CD14-positive monocyte (primary cell): ENCODE data around the gene MANF. TPM values are rescaled to one million over a fixed set of nuclear protein-coding genes. Genes with fewer than 3 reads are reported as not detected.
"Not testable (repeated sequence)": the region's sequence is repeated elsewhere in the genome, so short reads cannot be mapped to it uniquely, and the experiment has no call there.

ENCODE experiments used
- DNase-seq, 3 donors: peaks; one replicate each; pipeline ENCODE4 v3.0.0-alpha.2; 2011 to 2022
- H2AFZ ChIP-seq: 2 replicates; pipeline ENCODE4 v1.6.0; 2012; ENCODE audit warnings: mild to moderate bottlenecking, low read depth, low read length, inconsistent platforms; ENCODE audit not compliant: insufficient read depth, poor library complexity, severe bottlenecking
- H3K27ac ChIP-seq, 2 donors: 1 replicate in 1 of 2; 2 replicates in 1 of 2; pipeline ENCODE4 v1.5.1; 2012 to 2013; ENCODE audit warnings: low read length in 2 of 2, control low read depth in 1 of 2, inconsistent platforms in 1 of 2, low read depth in 1 of 2, mild to moderate bottlenecking in 1 of 2
- H3K27me3 ChIP-seq, 2 donors: one replicate each; pipeline versions ENCODE4 v1.6.0 to v1.6.1; 2011 to 2013; ENCODE audit warnings: low read length in 2 of 2; ENCODE audit not compliant: control insufficient read depth in 2 of 2, insufficient read depth in 2 of 2
- H3K36me3 ChIP-seq, 2 donors: replicated peaks in 1 of 2; 1 replicate in 1 of 2; 2 replicates in 1 of 2; pipeline versions ENCODE4 v1.5.1 to v1.6.1; 2012 to 2013; ENCODE audit warnings: low read length in 2 of 2, control low read depth in 1 of 2, inconsistent platforms in 1 of 2, mild to moderate bottlenecking in 1 of 2; ENCODE audit not compliant: insufficient read depth in 2 of 2, control insufficient read depth in 1 of 2
- H3K4me1 ChIP-seq, 2 donors: 1 replicate in 1 of 2; 2 replicates in 1 of 2; pipeline versions ENCODE4 v1.5.1 to v1.6.1; 2012 to 2013; ENCODE audit warnings: low read length in 2 of 2, control low read depth in 1 of 2, inconsistent platforms in 1 of 2, mild to moderate bottlenecking in 1 of 2, moderate library complexity in 1 of 2; ENCODE audit not compliant: insufficient read depth in 2 of 2, control insufficient read depth in 1 of 2
- H3K4me2 ChIP-seq: replicated peaks from 2 replicates; pipeline ENCODE3; 2012; ENCODE audit warnings: low read length, moderate library complexity, mild to moderate bottlenecking; ENCODE audit not compliant: poor library complexity, severe bottlenecking; ENCODE audit errors: extremely low read depth
- H3K4me3 ChIP-seq, 3 experiments: fragments of 200-600 bp in 1 of 3; sonication (generic) in 1 of 3; replicated peaks in 1 of 3; 1 replicate in 2 of 3; 2 replicates in 1 of 3; pipeline ENCODE4 v1.5.1; 2011 to 2013; ENCODE audit warnings: low read length in 3 of 3, mild to moderate bottlenecking in 3 of 3, control low read depth in 2 of 3, low read depth in 2 of 3, inconsistent platforms in 1 of 3, moderate library complexity in 1 of 3
- H3K79me2 ChIP-seq: 2 replicates; pipeline ENCODE4 v1.6.0; 2012; ENCODE audit warnings: mild to moderate bottlenecking, control low read depth, inconsistent platforms, low read length, moderate library complexity; ENCODE audit not compliant: insufficient read depth
- H3K9ac ChIP-seq: 2 replicates; pipeline ENCODE4 v1.6.0; 2017; ENCODE audit warnings: low read length, mild to moderate bottlenecking; ENCODE audit not compliant: insufficient read depth, poor library complexity, severe bottlenecking
- H3K9me3 ChIP-seq, 2 donors: replicated peaks in 1 of 2; 1 replicate in 1 of 2; 2 replicates in 1 of 2; pipeline versions ENCODE4 v1.5.1 to v1.6.1; 2012 to 2013; ENCODE audit warnings: low read length in 2 of 2, control low read depth in 1 of 2; ENCODE audit not compliant: control insufficient read depth in 1 of 2, insufficient read depth in 1 of 2
- H4K20me1 ChIP-seq: 2 replicates; pipeline ENCODE4 v1.6.0; 2012; ENCODE audit warnings: mild to moderate bottlenecking, low read length, control low read depth, moderate library complexity; ENCODE audit not compliant: insufficient read depth
- H3K27ac Mint-ChIP-seq, 7 donors: one replicate each; pipeline ENCODE4 v1.8.0; 2020; ENCODE audit warnings: mild to moderate bottlenecking in 7 of 7, mixed read lengths in 7 of 7, moderate library complexity in 6 of 7, inconsistent platforms in 2 of 7
- H3K27me3 Mint-ChIP-seq, 3 donors: one replicate each; pipeline ENCODE4 v1.8.0; 2021 to 2022; ENCODE audit warnings: low read depth in 3 of 3, mild to moderate bottlenecking in 3 of 3, mixed read lengths in 3 of 3, moderate library complexity in 3 of 3, inconsistent platforms in 1 of 3
- H3K36me3 Mint-ChIP-seq, 2 donors: one replicate each; pipeline ENCODE4 v1.8.0; 2020; ENCODE audit warnings: mixed read lengths in 2 of 2, inconsistent platforms in 1 of 2, mild to moderate bottlenecking in 1 of 2
- H3K4me1 Mint-ChIP-seq: one replicate; pipeline ENCODE4 v1.8.0; 2020; ENCODE audit warnings: mild to moderate bottlenecking, mixed read lengths
- H3K4me3 Mint-ChIP-seq, 2 donors: one replicate each; pipeline ENCODE4 v1.8.0; 2020; ENCODE audit warnings: mild to moderate bottlenecking in 2 of 2, mixed read lengths in 2 of 2, moderate library complexity in 1 of 2
- H3K9me3 Mint-ChIP-seq, 7 donors: one replicate each; pipeline ENCODE4 v1.8.0; 2020 to 2022; ENCODE audit warnings: mixed read lengths in 7 of 7, mild to moderate bottlenecking in 6 of 7, moderate library complexity in 6 of 7, inconsistent platforms in 2 of 7
- CTCF ChIP-seq: fragments of 200-600 bp; IDR thresholded peaks from one replicate; pipeline ENCODE4 v1.8.0; 2022; ENCODE audit warnings: antibody characterized with exemption, mild to moderate bottlenecking
- WGBS: methylation state at CpG from one replicate; pipeline ENCODE4 v1.1.5; 2013; ENCODE audit warnings: missing lambda C conversion rate; ENCODE audit not compliant: insufficient coverage; 5-methylcytosine and 5-hydroxymethylcytosine counted together
- intact Hi-C, 2 donors: fragments of 100-400 bp; cut with micrococcal nuclease; formaldehyde crosslinking; loops; one replicate each; pipeline versions ENCODE4 v1.15.0 to v1.15.1; 2023
- polyA plus RNA-seq, 3 donors: library from polyadenylated mRNA; depleted of rRNA in 1 of 3; unstranded in 2 of 3; stranded (reverse) in 1 of 3; fragments of 300-500 nt in 2 of 3; fragments of >200 nt in 1 of 3; fragmentation: Illumina TruSeq in 2 of 3; gene quantifications; 1 replicate in 2 of 3; 2 replicates in 1 of 3; pipeline ENCODE4 v1.2.3, GENCODE V29; 2012 to 2021

Gene MANF
- polyA plus RNA-seq, 3 donors = 14.1 to 30.2 (median 23.6) TPM

- 93% methylated on average over 6 of the region's 6 CpGs for WGBS
These were observed 23.3 kb upstream of the MANF start for GRCh38 chr3:51361746-51362145.

GRCh38 chr3:51362476-51362875, 22.6 kb upstream of the MANF start:
- intact Hi-C loops = no loop called here
- H3K4me2 ChIP-seq = no peak overlapping the region

More at GRCh38 chr3:51361746-51362145, 23.3 kb upstream of the MANF start:
- Histone ChIP-seq H3K27ac (no peak overlapping the region), H3K4me1 (no peaks in the 10 kb centered on the region), H3K4me3 (no peak overlapping the region), H3K36me3 (no peaks in the 10 kb centered on the region), H4K20me1 (no peaks in the 10 kb centered on the region), H3K9ac (no peak overlapping the region), H3K27me3 (no peaks in the 10 kb centered on the region), H3K9me3 (no peaks in the 10 kb centered on the region), H3K79me2 (no peaks in the 10 kb centered on the region), H2AFZ (no peak overlapping the region), H3K4me2 (no peak overlapping the region)
- no peak overlapping the region for H3K4me3 Mint-ChIP-seq
- no peak for TF ChIP-seq CTCF
- intact Hi-C loops = no loop called here
- no peaks in the 10 kb centered on the region for H3K36me3 Mint-ChIP-seq
- no peak for DNase-seq
- no peak overlapping the region for H3K27ac Mint-ChIP-seq
- H3K4me1 Mint-ChIP-seq = no peaks in the 10 kb centered on the region
- H3K27me3 Mint-ChIP-seq = peaks cover 0 to 4% (median 3%) of the 10 kb centered on the region in 3 donors
- peaks cover 0 to 4% (median 3%) of the 10 kb centered on the region in 7 donors for H3K9me3 Mint-ChIP-seq

GRCh38 chr3:51368276-51368675, 16.8 kb upstream of the MANF start:
- H3K4me1 ChIP-seq, H3K4me3 ChIP-seq, H3K79me2 ChIP-seq, H3K9me3 ChIP-seq, H3K4me2 ChIP-seq, H3K27ac Mint-ChIP-seq, H4K20me1 ChIP-seq, H3K36me3 Mint-ChIP-seq, DNase-seq, H2AFZ ChIP-seq, H3K27me3 ChIP-seq, H3K4me1 Mint-ChIP-seq, H3K27ac ChIP-seq, H3K4me3 Mint-ChIP-seq, H3K36me3 ChIP-seq, intact Hi-C loops, H3K27me3 Mint-ChIP-seq, H3K9ac ChIP-seq: not testable (repeated sequence)
- WGBS = 97% methylated on average over 4 of the region's 8 CpGs
- H3K9me3 Mint-ChIP-seq = peaks cover 0 to 14% (median 3%) of the 10 kb centered on the region in 7 donors

More at GRCh38 chr3:51362476-51362875, 22.6 kb upstream of the MANF start:
- no peaks in the 10 kb centered on the region for H3K36me3 ChIP-seq
- no peak overlapping the region for H3K9ac ChIP-seq
- no peaks in the 10 kb centered on the region for H3K4me1 ChIP-seq
- no peak for TF ChIP-seq CTCF
- Mint-ChIP-seq H3K36me3 (no peaks in the 10 kb centered on the region), H3K27ac (no peak overlapping the region), H3K9me3 (peaks cover 0 to 6% (median 3%) of the 10 kb centered on the region in 7 donors), H3K27me3 (peaks cover 0 to 7% (median 3%) of the 10 kb centered on the region in 3 donors), H3K4me3 (no peak overlapping the region), H3K4me1 (no peaks in the 10 kb centered on the region)
- no peaks in the 10 kb centered on the region for H4K20me1 ChIP-seq
- no peak for DNase-seq
- H3K27me3 ChIP-seq = no peaks in the 10 kb centered on the region
- H3K79me2 ChIP-seq = no peaks in the 10 kb centered on the region
- no peaks in the 10 kb centered on the region for H3K9me3 ChIP-seq
- 98% methylated on average over 6 of the region's 9 CpGs for WGBS
- H3K27ac ChIP-seq = no peak overlapping the region
- no peak overlapping the region for H2AFZ ChIP-seq
- no peak overlapping the region for H3K4me3 ChIP-seq
